BJ (cell line): ENCODE measurements around the gene PACS2. TPM values are rescaled to one million over a fixed set of nuclear protein-coding genes. Genes with fewer than 3 reads are reported as not detected.

ENCODE experiments used
- CTCF ChIA-PET: fragments of 350-600 bp; formaldehyde crosslinking; extraction: SDS; loops from one replicate; lab custom pipeline; 2021; ENCODE audit warnings: antibody characterized with exemption, inconsistent platforms; lab: Yijun Ruan, JAX
- POLR2A ChIA-PET: fragments of 300-600 bp; sonication (Branson Sonifier 250); formaldehyde crosslinking; extraction: SDS; loops from one replicate; lab custom pipeline; 2021; ENCODE audit warnings: antibody characterized with exemption; lab: Charles Lee
- DNase-seq: peaks from one replicate; pipeline ENCODE4 v3.0.0-alpha.2; 2011; ENCODE audit warnings: low read depth
- H3K27me3 ChIP-seq: 2 replicates; pipeline ENCODE4 v1.6.0; 2011; ENCODE audit warnings: low read length; ENCODE audit not compliant: control insufficient read depth, insufficient read depth
- H3K36me3 ChIP-seq: 2 replicates; pipeline ENCODE4 v1.5.1; 2011; ENCODE audit warnings: low read length; ENCODE audit not compliant: control insufficient read depth, insufficient read depth
- H3K4me3 ChIP-seq: 2 replicates; pipeline ENCODE4 v1.5.1; 2011; ENCODE audit warnings: low read depth, mild to moderate bottlenecking, control low read depth, low read length
- CTCF ChIP-seq: IDR thresholded peaks from 2 replicates; pipeline ENCODE4 v1.5.1; 2011; ENCODE audit warnings: low read depth, mild to moderate bottlenecking, control low read depth, inconsistent platforms, low read length, moderate library complexity; ENCODE audit not compliant: insufficient read depth
- polyA plus RNA-seq: library from polyadenylated mRNA; depleted of rRNA; stranded (reverse); fragments of >200 nt; gene quantifications from 2 replicates; pipeline ENCODE4 v1.2.3, GENCODE V29; 2011

PACS2 gene
- polyA plus RNA-seq, 1 experiment = 21.4 TPM

- peak within 1 kb of the TSS; percentile 79 for H3K4me3 ChIP-seq
- H3K27me3 ChIP-seq = no peaks in the 10 kb centered on the region
- TF ChIP-seq CTCF = no peak
- ChIA-PET POLR2A (no interaction called here), CTCF (no interaction called here)
- peaks cover 2% of the 10 kb centered on the region; the same call in 1 of the 2 replicates for H3K36me3 ChIP-seq
- DNase-seq = no peak
Observed at GRCh38 chr14:105419195-105420091, 104.9 kb downstream of the PACS2 start, which contains the start of gene MTA1. TSS of gene MTA1 (plus strand) at chr14:105419827. CDS start at chr14:105420036, 209 bp downstream.

GRCh38 chr14:105420101-105420973 is 105.8 kb downstream of the PACS2 start:
- TF ChIP-seq CTCF = no peak
- no peak for DNase-seq
- no peaks in the 10 kb centered on the region for H3K27me3 ChIP-seq
- peak overlapping the region; percentile 79 for H3K4me3 ChIP-seq
- peaks cover 4% of the 10 kb centered on the region for H3K36me3 ChIP-seq
- ChIA-PET CTCF (no interaction called here), POLR2A (no interaction called here)

GRCh38 chr14:105420974-105421674 is 106.6 kb downstream of the PACS2 start:
- DNase-seq = no peak
- ChIA-PET CTCF (no interaction called here), POLR2A (no interaction called here)
- Histone ChIP-seq H3K36me3 (peaks cover 5% of the 10 kb centered on the region), H3K4me3 (peak overlapping the region; percentile 79), H3K27me3 (no peaks in the 10 kb centered on the region)
- no peak for TF ChIP-seq CTCF

GRCh38 chr14:105421723-105422615 is 107.4 kb downstream of the PACS2 start:
- POLR2A ChIA-PET = no interaction called here
- CTCF ChIA-PET = interaction anchor here (1.7 kb wide), 1 partner anchor 68 kb away, joined by 6 read pairs; no protein-coding TSS in a partner anchor
- H3K4me3 ChIP-seq = peak overlapping the region; percentile 79
- H3K27me3 ChIP-seq = no peaks in the 10 kb centered on the region
- DNase-seq = no peak
- H3K36me3 ChIP-seq = peaks cover 11% of the 10 kb centered on the region
- no peak for TF ChIP-seq CTCF
